22Rv1 (cell line): ENCODE measurements around the gene CCL17.

ENCODE experiments used
- CTCF ChIP-seq: fragments of 450-650 bp; IDR thresholded peaks from 2 replicates; pipeline ENCODE4 v1.5.1; 2017; ENCODE audit warnings: mild to moderate bottlenecking
- ZFX ChIP-seq: fragments of 450-650 bp; IDR thresholded peaks from 2 replicates; pipeline ENCODE4 v1.6.1; 2017; ENCODE audit warnings: antibody characterized with exemption, borderline replicate concordance

- TF ChIP-seq CTCF (no peak), ZFX (no peak)
Measured at GRCh38 chr16:57390636-57391295, 13.8 kb upstream of the CCL17 start.
